Neuronal stem cell (in vitro differentiated cells): ENCODE data around the gene SRGAP3.

Experiments used
- DNase-seq: peaks from one replicate; pipeline ENCODE4 v3.0.0-alpha.2; 2013; ENCODE audit warnings: low spot score
- H2AFZ ChIP-seq: one replicate; pipeline ENCODE4 v1.6.1; 2013; ENCODE audit warnings: mild to moderate bottlenecking, low read length, inconsistent platforms
- H2AK5ac ChIP-seq: 2 replicates; pipeline ENCODE4 v1.6.1; 2013; ENCODE audit warnings: low read depth, mild to moderate bottlenecking, inconsistent platforms, low read length, moderate library complexity, mixed read lengths
- H2BK120ac ChIP-seq: 2 replicates; pipeline ENCODE4 v1.6.1; 2013; ENCODE audit warnings: low read depth, mild to moderate bottlenecking, inconsistent platforms, low read length, moderate library complexity, mixed read lengths
- H2BK12ac ChIP-seq: one replicate; pipeline ENCODE4 v1.6.1; 2013; ENCODE audit warnings: low read length, inconsistent platforms
- H2BK15ac ChIP-seq: 2 replicates; pipeline ENCODE4 v1.6.1; 2013; ENCODE audit warnings: mild to moderate bottlenecking, low read length, inconsistent platforms, mixed read lengths
- H2BK5ac ChIP-seq: one replicate; pipeline ENCODE4 v1.6.1; 2013; ENCODE audit warnings: inconsistent platforms, mild to moderate bottlenecking, low read length, moderate library complexity
- H3K14ac ChIP-seq: one replicate; pipeline ENCODE4 v1.6.1; 2013; ENCODE audit warnings: low read length, inconsistent platforms
- H3K18ac ChIP-seq: 2 replicates; pipeline ENCODE4 v1.6.1; 2013; ENCODE audit warnings: low read length, inconsistent platforms
- H3K23ac ChIP-seq: 2 replicates; pipeline ENCODE4 v1.6.1; 2013; ENCODE audit warnings: low read depth, mild to moderate bottlenecking, mixed read lengths, low read length, inconsistent platforms; ENCODE audit not compliant: poor library complexity
- H3K27ac ChIP-seq: replicated peaks from 3 replicates; pipeline ENCODE4 v1.5.1; 2013; ENCODE audit warnings: low read length, inconsistent platforms
- H3K27me3 ChIP-seq, 3 experiments: 2 replicates each; pipeline ENCODE4 v1.6.1; 2013; ENCODE audit warnings: low read length in 3 of 3, mild to moderate bottlenecking in 2 of 3, inconsistent platforms in 1 of 3, low read depth in 1 of 3, mixed read lengths in 1 of 3, moderate library complexity in 1 of 3; ENCODE audit not compliant: control insufficient read depth in 3 of 3, insufficient read depth in 3 of 3
- H3K36me3 ChIP-seq, 2 donors: replicated peaks in 1 of 2; 2 replicates each; pipeline ENCODE4 v1.6.1; 2013; ENCODE audit warnings: low read length in 2 of 2; ENCODE audit not compliant: control insufficient read depth in 2 of 2, insufficient read depth in 2 of 2
- H3K4ac ChIP-seq: 2 replicates; pipeline ENCODE4 v1.6.1; 2013; ENCODE audit warnings: inconsistent platforms, mild to moderate bottlenecking, low read length, moderate library complexity
- H3K4me1 ChIP-seq, 2 donors: 1 replicate in 1 of 2; 2 replicates in 1 of 2; pipeline ENCODE4 v1.6.1; 2013; ENCODE audit warnings: low read length in 2 of 2, low read depth in 1 of 2; ENCODE audit not compliant: control insufficient read depth in 2 of 2, insufficient read depth in 1 of 2
- H3K4me2 ChIP-seq: one replicate; pipeline ENCODE4 v1.6.1; 2013; ENCODE audit warnings: mild to moderate bottlenecking, low read length, inconsistent platforms; ENCODE audit not compliant: insufficient read depth, poor library complexity, severe bottlenecking
- H3K4me3 ChIP-seq, 2 donors: 2 replicates each; pipeline ENCODE4 v1.5.1; 2013; ENCODE audit warnings: low read length in 2 of 2, mild to moderate bottlenecking in 2 of 2, inconsistent platforms in 1 of 2, moderate library complexity in 1 of 2
- H3K79me1 ChIP-seq: one replicate; pipeline ENCODE4 v1.6.1; 2013; ENCODE audit warnings: low read depth, mild to moderate bottlenecking, inconsistent platforms, low read length, moderate library complexity
- H3K9ac ChIP-seq: one replicate; pipeline ENCODE4 v1.6.1; 2013; ENCODE audit warnings: mild to moderate bottlenecking, low read depth, low read length, inconsistent platforms; ENCODE audit not compliant: poor library complexity
- H3K9me3 ChIP-seq, 2 donors: replicated peaks in 1 of 2; 2 replicates each; pipeline versions ENCODE3 to v1.6.1; 2013; ENCODE audit warnings: low read length in 2 of 2, mild to moderate bottlenecking in 2 of 2, inconsistent platforms in 1 of 2, low read depth in 1 of 2, mixed read lengths in 1 of 2, moderate library complexity in 1 of 2; ENCODE audit not compliant: control insufficient read depth in 2 of 2, insufficient read depth in 1 of 2
- H4K8ac ChIP-seq: one replicate; pipeline ENCODE4 v1.6.1; 2013; ENCODE audit warnings: low read depth, mild to moderate bottlenecking, inconsistent platforms, low read length, moderate library complexity
- H4K91ac ChIP-seq: one replicate; pipeline ENCODE4 v1.6.1; 2013; ENCODE audit warnings: low read length, low read depth, mild to moderate bottlenecking, inconsistent platforms; ENCODE audit not compliant: poor library complexity
- WGBS, 2 donors: extraction: QIAGEN DNeasy Blood & Tissue Kit; methylation state at CpG; one replicate each; pipeline ENCODE4 v1.1.7; 2013; ENCODE audit warnings: missing lambda C conversion rate in 2 of 2, mixed read lengths in 1 of 2; ENCODE audit not compliant: insufficient read length in 2 of 2, insufficient replicate concordance in 1 of 2; ENCODE audit errors: extremely low coverage in 2 of 2; 5-methylcytosine and 5-hydroxymethylcytosine counted together

SRGAP3 gene

DNA sequence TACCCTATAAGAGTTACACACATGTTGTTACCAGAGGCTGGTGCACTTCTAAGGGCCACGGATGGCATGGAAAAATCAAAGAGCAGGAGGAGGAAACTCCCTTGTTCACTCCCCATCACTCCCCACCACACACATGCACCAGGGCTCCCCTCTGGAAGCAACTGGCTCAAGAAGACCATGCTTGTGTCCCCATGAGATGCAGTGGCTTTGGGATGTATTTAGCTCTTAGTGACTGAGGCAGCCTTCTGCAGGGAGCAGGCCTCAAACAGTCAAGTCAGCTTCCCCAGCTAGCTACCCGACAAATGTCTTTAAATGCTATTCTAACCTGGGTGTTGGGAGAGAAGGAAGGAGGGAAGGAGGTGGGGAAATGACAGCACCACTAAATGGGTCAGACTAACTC is 253.2 kb downstream of the SRGAP3 start:
- Histone ChIP-seq H2BK120ac (no peak overlapping the region), H3K18ac (no peak overlapping the region), H3K14ac (no peak overlapping the region), H4K8ac (no peak overlapping the region), H2BK15ac (no peak overlapping the region), H3K36me3 (peaks cover 3 to 94% of the 10 kb centered on the region in 2 donors), H3K27ac (no peak overlapping the region), H2AFZ (no peak overlapping the region), H3K9me3 (no peaks in the 10 kb centered on the region), H2BK5ac (no peak overlapping the region), H4K91ac (no peak overlapping the region), H2BK12ac (no peak overlapping the region), H3K4me1 (peaks cover 0 to 5% of the 10 kb centered on the region in 2 donors), H3K23ac (no peak overlapping the region), H3K79me1 (no peaks in the 10 kb centered on the region), H3K4ac (no peak overlapping the region), H3K4me2 (no peak overlapping the region), H3K9ac (no peak overlapping the region), H3K27me3 (no peaks in the 10 kb centered on the region), H3K4me3 (no peak overlapping the region), H2AK5ac (no peak overlapping the region)
- no CpG with 5 or more reads among the region's 2 CpGs for WGBS, 2 donors
- no peak for DNase-seq

GRCh38 chr3:8994226-8994625 is 255.2 kb downstream of the SRGAP3 start:
- Histone ChIP-seq H3K4me1 (peaks cover 0 to 5% of the 10 kb centered on the region in 2 donors), H4K91ac (no peak overlapping the region), H3K9me3 (peaks cover 0 to 2% of the 10 kb centered on the region in 2 donors), H2AFZ (no peak overlapping the region), H2BK12ac (no peak overlapping the region), H3K4me2 (no peak overlapping the region), H3K23ac (no peak overlapping the region), H3K9ac (no peak overlapping the region), H2BK15ac (no peak overlapping the region), H3K4ac (no peak overlapping the region), H3K79me1 (no peaks in the 10 kb centered on the region), H3K36me3 (peaks cover 0 to 95% of the 10 kb centered on the region in 2 donors), H3K27me3 (no peaks in the 10 kb centered on the region), H2BK5ac (no peak overlapping the region), H3K4me3 (no peak overlapping the region), H3K27ac (no peak overlapping the region), H2AK5ac (no peak overlapping the region), H2BK120ac (no peak overlapping the region), H3K14ac (no peak overlapping the region), H3K18ac (no peak overlapping the region), H4K8ac (no peak overlapping the region)
- no peak for DNase-seq
- WGBS, 2 donors: no CpG with 5 or more reads among the region's 15 CpGs

DNA sequence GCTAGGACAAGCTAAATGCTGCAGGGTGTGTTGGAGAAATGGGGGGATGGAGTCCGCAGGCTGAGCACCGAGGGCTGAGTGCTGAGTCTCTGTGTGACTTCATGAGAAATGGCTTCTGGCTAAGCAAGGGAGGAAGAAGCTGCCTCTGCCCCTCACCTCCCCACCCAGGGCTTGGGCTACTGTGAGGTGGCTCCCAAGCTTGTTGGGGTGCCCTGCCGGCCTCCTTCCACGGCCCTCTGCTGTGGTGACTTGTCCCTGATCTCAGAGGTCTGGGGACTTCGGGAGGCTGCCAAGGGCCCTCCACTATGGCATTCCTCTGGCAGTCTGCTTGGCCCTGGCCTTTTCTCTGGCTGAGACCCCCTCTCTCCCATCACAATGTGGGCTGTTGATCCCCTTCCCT is 256.1 kb downstream of the SRGAP3 start:
- Histone ChIP-seq H2BK12ac (no peak overlapping the region), H3K36me3 (peaks cover 0 to 88% of the 10 kb centered on the region in 2 donors), H3K9ac (no peak overlapping the region), H2BK15ac (no peak overlapping the region), H3K4me1 (peaks cover 5 to 7% of the 10 kb centered on the region in 2 donors), H2AK5ac (peak overlapping the region; percentile 47), H3K4ac (no peak overlapping the region), H3K79me1 (no peaks in the 10 kb centered on the region), H4K91ac (no peak overlapping the region), H3K18ac (no peak overlapping the region), H3K9me3 (peaks cover 0 to 2% of the 10 kb centered on the region in 2 donors), H3K4me3 (no peak overlapping the region), H2BK120ac (no peak overlapping the region), H3K23ac (no peak overlapping the region), H3K4me2 (no peak overlapping the region), H4K8ac (no peak overlapping the region), H3K14ac (no peak overlapping the region), H2BK5ac (no peak overlapping the region), H2AFZ (no peak overlapping the region), H3K27me3 (no peaks in the 10 kb centered on the region), H3K27ac (no peak overlapping the region)
- WGBS, 2 donors: no CpG with 5 or more reads among the region's 5 CpGs
- DNase-seq: no peak

GRCh38 chr3:8992854-8993253 is 256.6 kb downstream of the SRGAP3 start:
- Histone ChIP-seq H3K79me1 (no peaks in the 10 kb centered on the region), H2AK5ac (peak overlapping the region; percentile 47), H3K36me3 (peaks cover 0 to 83% of the 10 kb centered on the region in 2 donors), H3K27ac (no peak overlapping the region), H3K4me1 (peaks cover 8 to 9% of the 10 kb centered on the region in 2 donors), H2BK12ac (no peak overlapping the region), H4K91ac (no peak overlapping the region), H3K18ac (no peak overlapping the region), H3K27me3 (no peaks in the 10 kb centered on the region), H2BK120ac (peak overlapping the region; percentile 26), H3K4me2 (no peak overlapping the region), H4K8ac (no peak overlapping the region), H3K9ac (no peak overlapping the region), H3K9me3 (peaks cover 0 to 2% of the 10 kb centered on the region in 2 donors), H3K14ac (no peak overlapping the region), H2BK5ac (no peak overlapping the region), H3K23ac (no peak overlapping the region), H3K4ac (no peak overlapping the region), H2BK15ac (no peak overlapping the region), H3K4me3 (no peak overlapping the region), H2AFZ (no peak overlapping the region)
- no peak for DNase-seq
- no CpG with 5 or more reads among the region's 11 CpGs for WGBS, 2 donors
